ENCODE measurements around the gene ACOT11.

Gene ACOT11

GRCh38 chr1:54547601-54548388 is at the start of gene ACOT11:
TSS of gene ACOT11 (plus strand) at chr1:54548228. CDS start at chr1:54548310, 82 bp downstream.
- Histone ChIP-seq H2AFZ (ENCODE audit: low read length) (no peak within 1 kb of the TSS), H3K4me1 (ENCODE audit: low read length) (no peaks in the 10 kb centered on the region), H3K9me3 (replicated peaks; ENCODE audit: insufficient read depth, low read length) (no peaks in the 10 kb centered on the region), H3K36me3 (replicated peaks; ENCODE audit: insufficient read depth, low read length) (no peaks in the 10 kb centered on the region), H3K9ac (ENCODE audit: low read length) (no peak within 1 kb of the TSS), H3K79me2 (ENCODE audit: low read length) (no peaks in the 10 kb centered on the region), H3K27ac (ENCODE audit: low read length) (no peak within 1 kb of the TSS), H3K27me3 (replicated peaks; ENCODE audit: insufficient read depth, low read length) (no peaks in the 10 kb centered on the region), H3K4me2 (ENCODE audit: low read depth, low read length) (no peak within 1 kb of the TSS), H3K4me3 (ENCODE audit: low read length) (no peak within 1 kb of the TSS), H3F3A (ENCODE audit: insufficient read depth, low read length) (no peaks in the 10 kb centered on the region), H4K20me1 (ENCODE audit: insufficient read depth, low read length) (no peaks in the 10 kb centered on the region), H3K9me2 (replicated peaks; ENCODE audit: insufficient read depth, low read length) (no peaks in the 10 kb centered on the region)
- TF ChIP-seq EZH2phosphoT487 (IDR thresholded peaks at IDR 0.05; ENCODE audit: low read length) (no peak), EZH2 (optimal IDR thresholded peaks at IDR 0.05; ENCODE audit: low read depth, low read length) (no peak)
- no peak for DNase-seq

GRCh38 chr1:54498383-54499096 is 49.5 kb upstream of the ACOT11 start:
- Histone ChIP-seq H3K36me3 (replicated peaks; ENCODE audit: insufficient read depth, low read length) (no peaks in the 10 kb centered on the region), H3K4me2 (ENCODE audit: low read depth, low read length) (peak overlapping the region; percentile 65; the same call in 1 of the 2 replicates), H3F3A (ENCODE audit: insufficient read depth, low read length) (no peaks in the 10 kb centered on the region; the same call in 1 of the 2 replicates), H2AFZ (ENCODE audit: low read length) (no peak overlapping the region), H3K27me3 (replicated peaks; ENCODE audit: insufficient read depth, low read length) (peaks cover 38% of the 10 kb centered on the region), H4K20me1 (ENCODE audit: insufficient read depth, low read length) (no peaks in the 10 kb centered on the region), H3K9me2 (replicated peaks; ENCODE audit: insufficient read depth, low read length) (no peaks in the 10 kb centered on the region), H3K27ac (ENCODE audit: low read length) (no peak overlapping the region), H3K9ac (ENCODE audit: low read length) (no peak overlapping the region), H3K4me3 (ENCODE audit: low read length) (no peak overlapping the region), H3K4me1 (ENCODE audit: low read length) (peaks cover 22% of the 10 kb centered on the region), H3K9me3 (replicated peaks; ENCODE audit: insufficient read depth, low read length) (no peaks in the 10 kb centered on the region), H3K79me2 (ENCODE audit: low read length) (no peaks in the 10 kb centered on the region)
- DNase-seq, result no peak
- TF ChIP-seq EZH2phosphoT487 (IDR thresholded peaks at IDR 0.05; ENCODE audit: low read length) (no peak), EZH2 (optimal IDR thresholded peaks at IDR 0.05; ENCODE audit: low read depth, low read length) (no peak), CTCF (IDR thresholded peaks at IDR 0.05; ENCODE audit: low read length) (no peak)

- Histone ChIP-seq H3K27ac (ENCODE audit: low read length) (no peak overlapping the region), H2AFZ (ENCODE audit: low read length) (no peak overlapping the region), H3F3A (ENCODE audit: insufficient read depth, low read length) (no peaks in the 10 kb centered on the region; the same call in 1 of the 2 replicates), H3K4me3 (ENCODE audit: low read length) (peak overlapping the region; percentile 22; the same call in 1 of the 2 replicates), H3K9me3 (replicated peaks; ENCODE audit: insufficient read depth, low read length) (no peaks in the 10 kb centered on the region), H4K20me1 (ENCODE audit: insufficient read depth, low read length) (no peaks in the 10 kb centered on the region), H3K79me2 (ENCODE audit: low read length) (no peaks in the 10 kb centered on the region), H3K9ac (ENCODE audit: low read length) (no peak overlapping the region), H3K4me1 (ENCODE audit: low read length) (peaks cover 22% of the 10 kb centered on the region), H3K36me3 (replicated peaks; ENCODE audit: insufficient read depth, low read length) (no peaks in the 10 kb centered on the region), H3K4me2 (ENCODE audit: low read depth, low read length) (peak overlapping the region; percentile 65), H3K9me2 (replicated peaks; ENCODE audit: insufficient read depth, low read length) (no peaks in the 10 kb centered on the region), H3K27me3 (replicated peaks; ENCODE audit: insufficient read depth, low read length) (peaks cover 38% of the 10 kb centered on the region)
- no peak for TF ChIP-seq EZH2 (optimal IDR thresholded peaks at IDR 0.05; ENCODE audit: low read depth, low read length)
- TF ChIP-seq CTCF (IDR thresholded peaks at IDR 0.05; ENCODE audit: low read length), result no peak
- DNase-seq, result no peak
These were observed 49.0 kb upstream of the ACOT11 start for GRCh38 chr1:54499097-54499359.

Data from MM.1S (cell line).